NCI-H2029 (cell line): ENCODE results near the gene LRRC74A.
A peak's percentile ranks its signal among the peaks of the same experiment; 100 is the strongest.

Experiments
- DNase-seq: peaks from one replicate; lab custom pipeline; 2025; lab: John Stamatoyannopoulos, UW

The LRRC74A gene

DNA sequence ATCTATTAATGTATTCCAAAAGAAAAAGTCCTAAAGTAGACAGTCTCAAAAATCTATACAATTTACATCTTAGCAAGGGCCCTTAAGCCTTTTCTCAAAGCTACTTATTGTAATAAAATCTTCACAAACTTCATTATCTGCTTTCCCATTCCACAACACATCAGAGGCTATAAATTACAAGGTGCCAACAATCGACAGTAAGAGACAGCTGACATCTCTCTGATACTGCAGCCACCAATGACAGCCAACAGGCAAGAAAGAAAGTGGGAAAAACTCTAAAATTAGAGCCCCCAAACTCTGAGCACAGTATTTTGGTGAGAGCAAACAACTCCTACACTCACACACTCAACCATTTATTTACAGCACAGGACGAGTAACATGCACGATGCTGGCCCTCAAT, 15.7 kb upstream of the LRRC74A start:
- no peak for DNase-seq

- DNase-seq: peak; percentile 1
These were observed 15.2 kb upstream of the LRRC74A start for GRCh38 chr14:76810953-76811400.

GRCh38 chr14:76811561-76811960, 14.6 kb upstream of the LRRC74A start:
- no peak for DNase-seq

DNA sequence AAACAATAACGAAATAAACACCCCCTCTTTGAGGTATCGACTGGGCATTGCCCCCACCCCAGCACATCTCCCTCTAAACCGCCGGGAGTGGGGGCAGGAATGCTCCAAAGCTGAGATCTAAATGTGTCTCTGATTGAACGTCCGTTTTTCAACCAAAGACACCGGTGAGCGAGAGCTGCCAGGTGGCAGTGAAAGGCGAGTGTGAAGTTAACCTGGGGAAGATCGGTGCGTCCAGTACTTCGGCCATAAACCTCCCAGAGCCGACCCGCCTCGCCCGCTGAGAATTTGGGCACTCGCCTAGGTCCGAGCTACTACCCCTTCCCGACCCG, 14.2 kb upstream of the LRRC74A start:
- no peak for DNase-seq

DNA sequence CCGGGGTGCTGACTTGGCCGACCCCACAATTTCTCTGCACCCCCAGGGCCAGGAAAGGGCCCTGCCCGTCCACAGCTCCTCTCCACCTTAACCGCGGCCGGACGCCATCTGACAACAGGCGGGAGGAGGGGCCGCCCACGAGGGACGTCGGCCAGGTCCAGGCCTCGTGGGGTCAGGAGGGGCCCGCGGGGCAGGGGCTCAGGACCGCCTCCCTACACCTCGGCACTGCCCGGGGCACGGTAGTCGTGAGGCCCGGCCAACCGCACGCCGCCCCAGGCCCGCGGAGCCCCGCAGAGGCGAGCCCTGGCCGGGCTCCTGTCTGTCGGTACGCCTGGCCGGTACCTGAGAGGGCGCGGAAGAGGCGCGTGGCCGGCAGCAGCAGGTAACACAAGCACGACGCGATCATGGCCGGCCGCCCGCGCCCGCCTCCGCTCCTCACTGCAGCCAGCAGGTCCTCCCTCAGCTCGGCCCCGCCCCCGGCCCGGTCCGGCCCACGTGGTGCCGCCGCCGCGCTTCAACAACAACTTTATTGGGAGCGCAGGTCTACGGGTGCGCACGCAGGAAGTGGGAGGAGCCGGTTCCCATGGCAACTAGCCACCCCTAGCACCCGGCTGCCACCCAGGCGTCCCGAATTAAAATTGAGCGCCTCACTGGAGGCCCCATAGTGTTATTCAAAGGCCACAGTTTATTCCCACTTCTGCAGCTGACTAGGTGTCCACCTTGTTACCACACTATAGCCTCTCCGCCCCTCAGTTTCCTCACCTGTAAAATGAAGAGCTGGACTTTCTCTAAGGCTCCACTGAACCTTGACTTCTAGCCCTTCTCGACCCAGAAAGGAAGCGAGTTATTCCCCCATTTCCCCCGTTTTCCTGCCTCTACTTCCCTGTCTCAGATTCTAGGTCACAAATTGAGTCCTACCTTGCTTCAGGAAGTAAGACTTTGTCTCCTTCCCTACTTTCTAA, 13.5 kb upstream of the LRRC74A start, which contains the start of gene ANGEL1:
Gene ANGEL1, minus strand, starts transcription at position 461 of the 962 bp plus-strand sequence. Its CDS starts 55 bp downstream, at position 406.
- DNase-seq: peak; percentile 75

DNA sequence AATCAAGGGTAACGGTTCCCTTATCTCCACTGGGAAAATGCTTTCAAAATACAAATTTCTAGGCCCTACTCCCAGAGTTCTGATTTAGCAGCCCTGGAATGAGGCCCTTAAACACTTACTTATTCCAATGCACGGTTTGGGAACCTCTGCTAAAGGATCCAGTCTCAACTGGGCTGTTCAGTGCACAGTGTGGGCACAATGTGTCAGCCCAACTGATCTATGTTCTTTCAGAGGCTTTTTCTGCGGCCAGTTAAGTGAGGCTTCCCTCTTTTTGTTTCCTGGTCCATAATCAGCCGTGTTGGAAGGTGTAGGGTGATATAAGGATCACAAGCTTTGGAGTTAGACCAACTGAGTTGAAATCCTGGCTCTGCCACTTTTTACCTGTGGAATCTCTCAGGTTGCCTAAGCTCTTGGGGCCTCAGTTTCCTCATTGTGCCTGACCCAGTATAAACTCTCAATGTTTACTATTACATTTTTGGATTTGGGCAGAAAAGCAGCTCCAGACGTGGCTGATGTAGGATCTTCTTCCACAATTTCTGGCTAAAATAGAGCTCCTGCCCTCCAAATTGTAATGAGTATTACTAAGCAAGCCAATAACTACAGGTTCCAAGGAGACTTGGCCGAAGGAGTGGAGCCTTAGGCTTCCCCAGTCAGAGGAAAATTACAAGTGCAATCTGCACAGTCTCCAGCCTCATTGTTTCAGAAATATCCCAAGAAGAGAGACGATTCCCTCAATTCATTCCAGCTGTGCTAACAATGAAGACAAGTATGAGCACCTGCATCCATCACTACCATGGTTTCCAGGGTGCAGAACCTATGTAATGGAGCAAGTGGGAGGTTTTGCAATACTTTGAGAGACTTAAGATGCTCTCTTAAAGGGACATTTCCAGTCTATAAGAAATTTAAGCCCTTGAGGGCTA, 11.2 kb upstream of the LRRC74A start:
- no peak for DNase-seq

DNA sequence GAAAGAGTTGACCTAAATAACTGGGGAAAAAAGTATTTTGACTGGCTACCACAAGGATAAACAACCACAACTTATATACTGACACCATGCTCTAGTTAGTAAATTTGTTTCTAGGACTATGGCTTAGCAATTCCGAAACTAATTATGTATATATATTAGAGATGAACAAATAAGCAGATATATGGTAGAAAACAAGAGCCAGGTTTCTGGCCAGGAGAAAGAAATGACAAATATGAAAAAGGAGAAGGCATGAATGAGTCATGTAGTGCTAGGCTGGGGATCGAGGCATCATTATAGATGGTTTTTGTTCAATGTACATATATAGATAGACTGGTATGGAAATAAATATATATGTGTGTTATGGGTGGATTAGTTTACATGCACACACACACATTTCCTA, 5.5 kb upstream of the LRRC74A start:
- no peak for DNase-seq

- no peak for DNase-seq
These were observed 1.6 kb downstream of the LRRC74A start for GRCh38 chr14:76827696-76828296.

DNA sequence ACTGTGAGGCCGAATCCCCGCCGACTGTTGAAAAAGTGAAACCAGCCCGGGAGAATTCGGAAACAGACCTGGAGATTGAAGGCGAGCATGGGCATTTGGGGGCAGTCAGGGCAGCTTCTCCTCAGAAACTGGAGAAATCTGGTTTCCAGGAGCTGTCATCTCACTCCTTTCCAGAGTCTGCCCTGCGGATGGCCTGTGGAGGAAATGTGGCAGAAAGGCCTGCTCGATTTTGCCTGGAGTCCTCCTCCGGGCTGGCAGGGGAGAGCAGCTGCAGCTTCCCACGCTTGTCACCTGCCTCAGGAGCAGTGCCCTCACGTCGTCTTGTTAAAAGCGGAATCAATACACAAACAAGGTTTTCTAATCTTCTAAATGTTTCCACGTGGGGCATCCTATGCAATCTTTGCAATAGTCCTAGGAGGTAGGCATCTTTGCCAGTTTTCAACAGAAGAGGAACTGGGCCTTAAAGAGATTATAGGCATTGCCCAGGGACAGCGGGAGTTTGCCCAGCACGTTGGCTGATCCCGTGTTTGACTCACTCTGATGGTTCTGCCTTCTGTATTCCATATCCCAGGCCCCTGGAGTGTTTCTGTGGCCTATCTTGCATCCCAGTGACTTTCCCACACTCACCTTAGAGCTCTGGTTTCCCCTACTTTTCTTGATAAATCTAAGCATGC, 2.3 kb downstream of the LRRC74A start:
- DNase-seq: no peak

DNA sequence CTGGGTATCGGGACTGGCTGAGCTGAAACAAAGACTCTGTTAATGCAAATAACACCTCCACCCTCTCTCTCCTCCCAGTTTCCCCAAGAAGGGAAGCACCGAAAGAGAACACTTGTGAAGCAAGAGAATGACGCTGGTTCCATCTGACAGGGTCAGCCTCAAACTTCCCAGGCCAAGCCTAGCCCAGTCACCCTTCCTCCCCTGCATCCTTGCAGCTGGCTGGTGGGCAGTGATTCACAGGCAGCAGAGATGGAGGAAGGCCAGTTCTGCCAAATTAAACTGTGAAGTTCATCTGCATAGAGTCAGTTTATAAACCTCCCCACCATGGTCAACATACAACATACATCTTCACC, 2.8 kb downstream of the LRRC74A start:
- DNase-seq: no peak

- peak; percentile 1 for DNase-seq
These were observed 3.6 kb downstream of the LRRC74A start for GRCh38 chr14:76829650-76830421.

- no peak for DNase-seq
These were observed 4.3 kb downstream of the LRRC74A start for GRCh38 chr14:76830556-76830955.

- DNase-seq: no peak
These were observed 6.3 kb downstream of the LRRC74A start for GRCh38 chr14:76832503-76832988.

GRCh38 chr14:76833011-76833410, 6.8 kb downstream of the LRRC74A start:
- no peak for DNase-seq

DNA sequence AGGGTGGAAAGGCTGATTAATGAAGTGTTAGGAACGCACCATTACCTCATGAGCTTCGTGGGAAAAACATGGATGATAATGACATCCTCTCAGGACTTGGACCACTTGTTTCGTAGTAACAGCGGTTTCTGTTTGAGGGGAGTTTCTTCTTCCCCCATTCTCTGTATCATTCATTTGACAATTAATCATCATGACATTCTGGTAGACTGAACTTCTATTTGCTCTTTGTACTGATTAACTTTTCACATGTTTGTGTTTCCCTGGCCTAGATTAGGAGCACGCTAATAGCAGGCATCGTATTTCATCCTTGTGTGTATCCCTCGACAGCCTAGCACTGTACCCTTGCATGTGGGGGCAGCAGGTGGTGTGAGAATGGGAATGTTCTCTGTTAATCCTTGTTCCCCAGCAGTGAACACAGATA, 8.0 kb downstream of the LRRC74A start:
- DNase-seq: no peak

DNA sequence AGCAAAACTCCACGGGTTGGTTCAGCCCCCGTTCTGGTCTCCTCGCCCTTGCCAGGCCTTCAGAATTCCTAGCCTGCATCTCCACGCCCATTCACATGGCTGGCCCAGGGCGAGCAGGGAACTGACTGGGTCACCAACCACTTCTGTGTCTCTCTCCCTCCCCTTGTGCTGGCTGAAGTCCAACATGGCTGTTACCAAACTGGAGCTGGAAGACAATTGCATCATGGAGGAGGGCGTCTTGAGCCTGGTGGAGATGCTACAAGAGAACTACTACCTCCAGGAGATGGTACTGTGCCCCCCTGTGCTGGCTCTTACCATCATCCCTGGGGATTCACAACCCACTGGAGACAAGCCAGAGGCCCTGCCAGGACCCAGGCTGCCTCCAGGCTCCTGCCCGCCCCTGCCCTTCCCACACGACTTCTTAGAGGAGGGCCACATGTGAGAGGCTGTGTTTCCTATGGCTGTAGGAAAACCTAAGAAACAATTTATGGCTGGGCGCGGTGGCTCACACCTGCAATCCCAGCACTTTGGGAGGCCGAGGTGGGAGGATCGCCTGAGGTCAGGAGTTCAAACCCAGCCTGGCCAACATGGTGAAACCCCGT, 9.9 kb downstream of the LRRC74A start:
- no peak for DNase-seq

- DNase-seq: no peak
These were observed 11.3 kb downstream of the LRRC74A start for GRCh38 chr14:76837524-76837923.

GRCh38 chr14:76842414-76842813, 16.2 kb downstream of the LRRC74A start:
- DNase-seq: no peak

GRCh38 chr14:76844223-76844622, 18.0 kb downstream of the LRRC74A start:
- DNase-seq: peak; percentile 28

DNA sequence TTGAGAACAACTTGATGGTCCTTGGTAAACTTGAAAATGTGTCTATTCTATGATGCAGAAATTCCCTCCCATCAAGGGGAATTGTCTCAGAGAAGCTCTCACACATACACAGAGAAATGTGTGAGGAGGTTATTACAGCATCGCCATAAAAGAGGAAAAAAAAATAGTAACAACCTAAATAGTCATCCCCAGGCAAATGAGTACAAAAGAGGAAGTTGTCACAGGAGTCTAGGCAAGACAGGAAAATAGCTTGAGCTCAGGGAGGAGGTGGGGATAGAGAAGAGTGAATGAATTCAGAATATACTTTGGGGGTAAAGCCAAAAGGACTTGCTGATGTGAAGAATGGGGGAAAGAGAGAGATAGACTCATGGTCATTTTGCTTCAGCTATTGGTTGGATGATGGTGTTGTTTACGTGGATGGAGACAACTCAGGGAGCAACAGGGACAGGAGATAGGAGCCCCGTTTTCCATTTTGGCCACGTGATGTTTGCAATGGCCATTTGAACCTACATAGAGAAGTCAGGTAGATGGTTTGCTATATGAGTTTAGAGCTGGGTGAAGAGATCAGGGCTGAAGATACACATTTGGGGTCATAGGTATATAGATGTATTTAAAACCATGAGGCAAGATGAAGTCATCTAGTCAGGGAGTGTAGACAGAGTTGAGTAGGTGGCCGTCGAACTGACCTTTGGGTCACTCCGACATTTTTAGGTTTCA, 20.3 kb downstream of the LRRC74A start:
- no peak for DNase-seq
